HG03442 (cell line): ENCODE data around the gene TMEM192.
A peak's percentile ranks its signal among the peaks of the same experiment; 100 is the strongest.
"Not testable (repeated sequence)": the region's sequence is repeated elsewhere in the genome, so short reads cannot be mapped to it uniquely, and the experiment has no call there.

ENCODE experiments used
- ATAC-seq: cut with Tn5 transposase; IDR thresholded peaks from one replicate; pipeline ENCODE4 v1.9.1; 2021; ENCODE audit warnings: mild to moderate bottlenecking, moderate library complexity; ENCODE audit not compliant: unreplicated experiment

The TMEM192 gene

DNA sequence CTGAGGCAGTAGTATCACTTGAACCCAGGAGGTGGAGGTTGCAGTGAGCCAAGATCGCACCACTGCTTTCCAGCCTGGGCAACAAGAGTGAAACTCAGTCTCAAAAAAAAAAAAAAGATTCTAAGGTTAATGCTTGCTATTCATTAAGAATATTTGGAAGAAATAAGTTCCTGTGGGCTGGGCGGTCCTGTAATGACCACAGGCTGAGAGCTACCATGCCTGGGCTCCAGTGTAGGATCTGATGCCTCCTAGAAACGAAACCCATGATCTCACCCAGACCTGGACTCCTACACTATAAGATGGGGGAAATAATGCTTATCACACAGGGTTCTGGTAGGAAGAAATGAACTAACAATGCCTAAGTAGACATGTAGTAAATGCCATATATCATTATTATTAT lies 17.8 kb downstream of the TMEM192 start:
- no peak for ATAC-seq

DNA sequence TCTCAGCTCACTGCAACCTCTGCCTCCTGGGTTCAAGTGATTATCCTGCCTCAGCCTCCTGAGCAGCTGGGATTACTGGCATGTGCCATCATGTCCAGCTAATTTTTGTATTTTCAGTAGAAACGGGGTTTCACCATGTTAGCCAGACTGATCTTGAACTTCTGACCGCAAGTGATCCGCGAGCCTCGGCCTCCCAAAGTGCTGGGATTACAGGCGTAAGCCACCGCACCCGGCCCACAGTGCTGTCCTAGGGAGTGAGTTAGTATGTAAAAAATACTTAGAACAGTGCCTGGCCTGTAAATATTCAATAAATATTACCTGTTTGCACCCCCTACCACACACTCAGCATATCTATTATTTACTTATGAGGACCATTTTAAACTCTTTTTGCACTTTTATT lies 20.5 kb downstream of the TMEM192 start:
- ATAC-seq, result not testable (repeated sequence)

DNA sequence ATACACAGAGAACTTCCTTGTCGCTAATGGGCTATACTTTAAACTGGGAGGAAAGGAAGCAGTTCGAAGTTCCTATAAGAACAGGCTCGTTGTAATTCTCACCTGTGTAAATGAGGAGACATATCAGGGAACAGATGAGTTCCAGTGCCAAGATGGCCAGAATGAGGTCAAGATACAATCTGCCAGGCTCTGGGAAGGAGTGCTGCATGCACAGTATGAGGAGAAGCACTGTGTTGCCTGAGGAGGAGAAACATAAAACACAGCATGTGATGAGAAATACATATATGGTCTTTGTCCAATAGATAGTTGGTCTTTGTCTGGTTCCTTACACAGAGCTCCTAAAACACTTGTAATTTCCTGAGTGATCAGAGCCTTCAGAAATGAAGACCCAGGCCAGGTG lies 24.3 kb downstream of the TMEM192 start:
- no peak for ATAC-seq

DNA sequence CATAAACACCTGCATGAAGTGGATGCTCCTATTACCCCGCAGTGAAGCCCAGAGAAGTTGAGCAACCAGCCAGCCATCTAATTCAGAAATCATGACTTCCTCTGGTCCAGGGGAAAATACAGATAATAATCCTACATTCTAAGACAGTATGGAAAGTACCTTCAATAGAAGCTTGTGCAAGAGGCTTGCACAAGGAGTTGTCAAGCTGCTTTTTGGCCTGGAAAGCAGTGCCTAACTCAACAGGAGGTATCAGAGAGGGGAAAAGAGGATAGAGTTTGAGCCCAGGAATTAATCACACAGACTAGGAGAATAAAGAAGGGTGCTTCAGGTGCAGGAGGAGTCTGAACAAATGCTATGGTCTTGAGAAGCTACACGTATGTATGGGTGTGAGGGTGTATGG lies 26.7 kb downstream of the TMEM192 start:
- no peak for ATAC-seq

DNA sequence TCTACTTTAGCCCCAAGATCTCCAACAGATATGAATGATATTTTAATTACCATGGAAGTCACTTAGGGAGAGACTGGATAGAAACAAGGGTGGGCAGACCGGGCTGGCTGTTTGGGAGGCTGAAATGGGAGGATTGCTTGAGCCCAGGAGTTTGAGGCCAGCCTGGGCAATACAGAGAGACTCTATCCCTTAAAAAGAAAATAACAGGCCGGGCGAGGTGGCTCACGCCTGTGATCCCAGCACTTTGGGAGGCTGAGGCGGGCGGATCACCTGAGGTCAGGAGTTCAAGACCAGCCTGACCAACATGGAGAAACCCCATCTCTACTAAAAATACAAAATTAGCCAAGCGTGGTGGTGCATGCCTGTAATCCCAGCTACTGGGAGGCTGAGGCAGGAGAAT lies 27.9 kb downstream of the TMEM192 start:
- not testable (repeated sequence) for ATAC-seq

DNA sequence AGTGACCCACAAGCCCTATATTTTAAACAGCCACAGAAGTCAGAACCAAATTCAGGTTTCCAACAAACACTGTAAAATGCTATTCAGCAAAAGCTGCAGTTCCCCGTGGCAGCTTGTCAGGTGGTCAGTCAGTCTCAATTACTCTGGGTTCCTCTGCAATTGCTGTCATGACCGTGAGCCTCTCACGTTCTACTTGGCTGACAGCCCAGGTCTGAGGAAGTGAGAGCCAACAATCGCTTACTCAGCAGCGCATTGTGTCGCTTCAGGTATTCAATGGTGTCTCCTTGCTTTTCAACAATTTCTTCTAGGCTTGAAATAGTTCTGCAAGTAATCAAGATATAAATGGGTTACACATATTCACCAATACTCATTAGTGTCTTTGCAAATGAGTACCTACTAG lies 33.2 kb downstream of the TMEM192 start:
- peak; percentile 42 for ATAC-seq

DNA sequence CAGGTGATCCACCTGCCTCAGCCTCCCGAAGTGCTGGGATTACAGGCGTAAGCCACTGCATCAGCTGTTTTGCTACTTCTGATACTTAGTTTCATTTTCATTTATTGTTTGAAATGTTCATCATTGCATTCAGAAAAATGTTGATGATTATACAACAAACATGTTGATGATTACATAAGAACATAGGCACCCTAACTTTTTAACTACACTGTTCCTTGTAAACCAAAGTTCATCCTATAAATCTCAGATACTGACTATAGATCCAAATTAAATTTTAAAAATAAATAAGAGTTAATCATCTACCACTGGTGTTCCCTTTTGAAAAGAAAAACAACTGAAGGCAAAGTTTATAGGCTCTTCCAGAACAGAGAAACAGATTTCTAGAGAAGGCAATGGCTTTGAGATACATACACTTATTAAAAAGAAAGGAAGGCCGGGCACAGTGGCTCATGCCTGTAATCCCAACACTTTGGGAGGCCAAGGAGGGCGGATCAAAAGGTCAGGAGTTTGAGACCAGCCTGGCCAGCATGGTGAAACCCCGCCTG lies 35.6 kb downstream of the TMEM192 start:
- ATAC-seq, result no peak

DNA sequence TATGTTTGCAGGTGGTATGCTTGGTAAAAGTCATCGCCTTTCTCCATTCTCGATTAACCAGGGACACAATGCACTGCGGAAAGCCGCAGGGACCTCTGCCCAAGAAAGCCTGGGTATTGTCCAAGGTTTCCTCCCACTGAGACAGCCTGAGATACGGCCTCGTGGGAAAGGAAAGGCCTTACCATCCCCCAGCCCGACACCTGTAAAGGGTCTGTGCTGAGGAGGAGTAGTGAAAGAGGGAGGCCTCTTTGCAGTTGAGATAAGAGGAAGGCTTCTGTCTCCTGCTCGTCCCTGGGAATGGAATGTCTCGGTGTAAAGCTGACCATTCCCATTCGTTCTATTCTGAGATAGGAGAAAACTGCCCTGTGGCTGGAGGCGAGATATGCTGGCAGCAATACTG lies 39.3 kb downstream of the TMEM192 start:
- not testable (repeated sequence) for ATAC-seq

DNA sequence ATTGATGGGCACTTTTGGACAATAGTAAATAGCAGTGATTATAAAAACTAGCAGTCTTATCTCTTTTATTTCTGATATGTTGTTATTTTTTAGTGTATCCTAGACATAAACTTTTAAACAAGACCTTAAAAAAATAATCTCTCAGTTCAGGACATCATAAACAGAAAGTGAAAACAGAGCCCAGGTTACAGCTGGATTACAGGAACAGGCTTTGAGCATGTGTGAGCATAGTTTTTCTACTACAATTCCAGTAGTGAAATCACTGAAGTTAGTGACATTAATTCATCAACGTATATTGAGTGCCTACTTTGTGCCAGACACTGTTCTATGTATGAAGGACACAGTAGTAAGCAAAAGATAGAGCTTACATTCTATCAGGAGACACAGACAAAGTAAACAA lies 42.1 kb downstream of the TMEM192 start:
- ATAC-seq, result no peak

DNA sequence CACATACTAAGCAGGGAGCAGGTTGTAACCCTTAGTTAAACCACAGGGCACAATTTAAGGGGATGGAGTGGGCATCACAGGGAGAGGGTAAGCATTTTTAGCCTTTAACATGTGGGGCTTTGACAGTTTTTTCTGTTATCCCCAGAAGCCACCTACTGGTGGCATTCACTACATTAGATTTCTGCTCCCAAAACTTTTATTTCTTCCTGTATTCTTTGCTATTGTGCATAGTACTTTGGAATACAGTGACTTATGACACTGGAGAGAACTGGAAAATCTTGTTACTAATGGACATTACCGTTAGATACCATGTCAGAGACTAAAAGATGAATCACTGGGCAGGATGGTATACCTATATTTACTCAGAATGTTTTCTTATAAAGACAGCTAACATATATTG lies 51.7 kb downstream of the TMEM192 start:
- ATAC-seq, result no peak

DNA sequence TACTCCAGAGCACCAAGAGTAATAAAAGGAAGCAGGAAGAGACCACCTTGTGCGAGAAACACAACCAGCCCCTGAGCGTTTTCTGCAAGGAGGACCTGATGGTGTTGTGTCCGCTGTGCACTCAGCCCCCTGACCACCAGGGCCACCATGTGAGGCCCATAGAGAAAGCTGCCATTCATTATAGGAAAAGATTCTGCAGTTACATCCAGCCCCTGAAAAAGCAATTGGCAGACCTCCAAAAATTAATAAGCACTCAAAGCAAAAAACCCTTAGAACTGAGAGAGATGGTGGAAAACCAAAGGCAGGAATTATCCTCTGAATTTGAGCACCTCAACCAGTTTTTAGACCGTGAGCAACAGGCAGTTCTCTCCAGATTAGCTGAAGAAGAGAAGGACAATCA lies 53.3 kb downstream of the TMEM192 start:
- ATAC-seq, result no peak

DNA sequence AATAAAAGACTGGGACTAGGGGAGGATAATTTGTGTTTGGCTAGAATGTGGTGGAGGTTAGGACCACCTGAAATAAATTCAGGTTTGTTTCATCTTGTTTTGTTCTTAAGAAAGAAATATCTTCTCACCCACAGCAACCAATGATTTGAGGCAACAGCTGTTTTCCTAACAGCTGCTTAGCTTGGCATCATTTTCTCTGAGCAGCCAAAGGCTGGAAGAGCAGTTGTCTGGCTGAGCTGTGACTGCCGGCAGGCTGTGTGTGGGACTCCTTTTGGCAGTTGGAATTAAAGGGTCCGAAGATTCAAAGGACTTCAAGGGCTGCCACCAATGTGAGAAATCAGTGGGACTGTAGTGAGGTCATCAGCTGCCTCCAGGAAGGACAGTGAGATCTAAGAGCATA lies 54.0 kb downstream of the TMEM192 start:
- ATAC-seq, result no peak

DNA sequence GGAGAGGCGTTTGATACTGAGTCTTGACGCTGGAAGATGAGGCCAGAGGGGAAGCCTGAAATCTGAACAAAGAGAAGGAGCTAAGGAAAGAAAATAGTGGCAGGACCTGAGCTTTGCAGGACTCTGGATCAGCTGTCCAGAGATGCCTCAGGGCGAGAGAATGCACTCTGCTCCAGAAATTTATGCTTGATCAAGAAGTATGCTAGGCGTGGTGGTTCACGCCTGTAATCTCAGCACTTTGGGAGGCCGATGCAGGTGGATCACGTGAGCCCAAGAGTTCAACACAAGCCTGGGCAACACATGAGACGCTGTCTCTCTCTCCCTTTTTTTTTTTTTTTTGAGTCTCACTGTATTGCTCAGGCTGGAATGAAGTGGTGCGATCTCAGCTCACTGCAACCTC lies 57.1 kb downstream of the TMEM192 start:
- ATAC-seq, result no peak

DNA sequence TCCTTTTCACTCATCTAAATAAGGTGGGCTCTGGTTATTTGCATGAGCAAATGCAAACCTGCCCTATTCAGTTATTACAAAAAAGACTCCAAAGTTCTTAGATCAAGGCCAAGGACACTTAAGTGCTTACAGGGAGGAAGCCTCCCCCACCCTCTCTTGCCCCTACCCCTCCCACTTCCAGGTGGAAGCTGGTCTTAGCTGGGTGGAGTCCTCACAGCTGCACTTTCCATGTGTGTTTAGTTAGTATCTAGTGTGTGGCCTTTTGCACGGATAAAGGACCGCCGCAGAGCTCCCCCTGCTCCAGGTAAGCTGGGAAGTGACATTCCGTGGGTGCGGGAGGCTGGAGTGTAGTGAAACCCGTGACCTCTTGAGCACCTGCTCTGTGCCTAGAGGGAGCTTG lies 59.0 kb downstream of the TMEM192 start, which contains the start of gene TRIM75:
TRIM75 (plus strand) TSS at position 222 of the 400 bp plus-strand sequence. CDS start 5,282 bp downstream, outside the sequence.
- ATAC-seq, result no peak

DNA sequence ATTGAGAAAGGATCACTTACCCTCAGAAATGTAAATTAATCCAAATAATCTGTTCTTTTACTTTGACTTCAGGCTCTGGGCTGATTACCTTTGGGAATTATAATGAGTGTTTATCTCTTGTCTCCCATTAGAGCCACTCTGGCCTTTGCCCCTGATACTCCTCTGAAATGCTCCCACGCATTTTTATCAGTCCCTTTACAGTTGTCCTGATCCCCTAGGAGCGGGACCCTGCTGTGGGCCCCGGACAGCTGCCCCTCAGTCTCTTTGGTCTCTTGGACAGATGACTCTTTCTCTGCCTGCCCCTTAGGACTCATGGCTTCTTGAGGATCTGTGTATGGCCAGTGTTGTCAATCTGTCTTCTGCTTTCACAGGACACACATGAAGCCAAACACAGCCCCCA lies 60.0 kb downstream of the TMEM192 start:
- no peak for ATAC-seq

DNA sequence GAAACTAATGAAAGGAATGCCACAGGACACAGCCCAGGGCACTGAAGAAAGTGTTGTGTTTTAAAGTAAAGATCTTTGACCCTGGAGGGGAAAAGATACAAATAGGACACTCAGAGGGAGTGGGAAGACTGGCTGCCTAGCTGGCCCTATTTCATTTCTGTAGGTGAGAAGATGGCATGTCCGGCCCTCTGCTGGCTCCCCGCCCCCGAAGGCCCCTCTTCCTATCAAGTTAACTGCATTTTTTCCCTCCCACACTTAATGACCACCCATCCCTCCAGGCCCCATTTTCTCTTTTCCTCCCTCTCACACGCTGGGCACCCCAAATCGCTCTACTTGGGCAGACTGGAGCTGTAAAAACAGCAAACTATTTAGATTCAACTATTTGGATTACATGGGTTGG lies 64.5 kb downstream of the TMEM192 start:
- no peak for ATAC-seq

DNA sequence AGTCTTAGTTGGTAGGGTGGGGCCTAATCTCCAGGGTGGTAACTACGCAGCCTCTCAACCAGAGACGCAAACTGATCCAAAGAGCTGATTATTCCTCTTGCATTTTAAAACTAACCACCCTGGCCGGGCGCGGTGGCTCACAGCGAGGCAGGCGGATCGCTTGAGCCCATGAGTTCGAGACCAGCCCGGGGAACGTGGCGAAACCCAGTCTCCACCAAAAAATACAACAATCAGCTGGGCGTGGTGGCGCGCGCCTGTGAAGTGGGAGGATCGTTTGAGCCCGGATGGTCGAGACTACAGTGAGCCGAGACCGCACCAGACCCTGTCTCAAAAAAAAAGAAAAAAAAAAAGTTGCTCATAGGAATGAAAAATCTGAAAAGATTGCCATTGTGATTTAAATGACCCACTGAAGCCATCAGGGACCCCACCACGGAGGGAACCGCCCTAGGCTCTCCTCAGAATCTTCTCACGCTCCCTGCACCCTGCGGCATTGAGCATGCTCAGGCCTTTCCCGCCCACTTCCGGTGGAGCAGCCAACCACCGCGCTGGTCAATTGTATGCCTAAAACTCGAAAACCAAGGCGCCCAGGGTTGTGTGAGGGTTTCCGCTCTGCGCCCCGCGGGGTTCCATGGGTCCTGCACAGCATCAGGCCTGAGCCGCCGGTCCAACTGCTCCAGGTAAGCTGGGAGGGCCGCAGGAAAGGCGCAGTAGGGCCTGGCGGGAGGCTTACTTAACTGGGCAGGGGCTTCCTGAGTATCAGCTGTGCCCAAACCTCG lies 81.0 kb downstream of the TMEM192 start, which contains the start of gene TRIM60:
TRIM60 (plus strand) TSS at position 564 of the 776 bp plus-strand sequence. CDS start 8,074 bp downstream, outside the sequence.
- ATAC-seq, result no peak

DNA sequence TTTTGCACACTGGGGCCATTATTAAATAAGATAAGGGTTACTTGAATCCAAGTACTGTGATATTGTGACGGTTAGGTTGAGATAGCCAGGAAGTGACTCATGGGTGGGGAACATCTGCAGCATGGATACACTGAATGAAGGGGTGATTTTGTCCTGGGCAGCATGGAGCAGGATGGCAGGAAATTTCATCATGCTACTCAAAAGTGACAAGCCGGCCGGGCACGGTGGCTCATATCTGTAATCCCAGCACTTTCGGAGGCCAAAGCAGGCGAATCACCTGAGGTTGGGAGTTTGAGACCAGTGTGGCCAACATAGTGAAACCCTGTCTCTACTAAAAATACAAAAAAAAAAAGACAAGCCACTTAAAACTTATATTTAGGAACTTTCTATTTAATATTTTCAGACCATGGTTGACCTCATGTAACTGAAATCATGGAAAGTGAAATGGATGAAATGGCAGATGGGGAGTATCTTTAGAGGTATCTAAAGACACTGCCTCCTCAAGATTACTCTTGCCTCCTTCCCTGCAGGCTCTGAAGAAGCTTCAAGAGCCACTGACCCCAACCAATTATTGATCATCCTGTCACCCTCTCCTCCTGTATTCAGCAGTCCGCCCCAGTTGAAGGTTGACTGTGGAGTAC lies 84.8 kb downstream of the TMEM192 start:
- ATAC-seq, result no peak

DNA sequence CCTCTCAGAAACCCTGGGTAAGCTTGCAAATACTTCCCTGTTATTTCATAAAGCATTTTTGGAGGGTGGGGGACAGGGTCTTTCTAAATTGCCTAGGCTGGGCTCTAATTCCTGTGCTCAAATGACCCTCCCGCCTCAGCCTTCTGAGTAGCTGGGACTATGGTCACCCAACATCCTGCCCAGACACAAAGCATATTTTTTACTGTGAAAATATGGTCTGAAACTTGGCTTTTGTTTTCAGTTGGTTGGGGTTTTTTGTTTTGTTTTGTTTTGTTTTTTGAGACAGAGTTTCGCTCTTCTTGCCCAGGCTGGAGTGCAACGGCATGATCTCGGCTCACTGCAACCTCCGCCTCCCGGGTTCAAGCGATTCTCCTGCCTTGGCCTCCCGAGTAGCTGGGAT lies 86.9 kb downstream of the TMEM192 start:
- not testable (repeated sequence) for ATAC-seq
